Endothelial cell of umbilical vein (primary cell): ENCODE results near the gene IPP. TPM values are rescaled to one million over a fixed set of nuclear protein-coding genes. Genes with fewer than 3 reads are reported as not detected.

Experiments
- BruUV-seq: library from RNA; stranded (reverse); fragments of 400-500 nt; replicated peaks from 2 replicates; lab custom pipeline; 2021; lab: Mats Ljungman, UMichigan
- CTCF ChIA-PET: fragments of 300-600, 350-600 bp; sonication (Branson Sonifier 250); formaldehyde crosslinking; loops from one replicate; lab custom pipeline; 2021; ENCODE audit warnings: antibody characterized with exemption, inconsistent platforms; lab: Charles Lee
- POLR2A ChIA-PET: fragments of 300-600, 350-600 bp; sonication (Branson Sonifier 250); formaldehyde crosslinking; loops from one replicate; lab custom pipeline; 2021; ENCODE audit warnings: antibody characterized with exemption, inconsistent platforms; lab: Charles Lee
- DNase-seq: peaks from one replicate; pipeline ENCODE4 v3.0.0-alpha.2; 2011; ENCODE audit warnings: low read depth, low spot score
- FAIRE-seq: peaks from 2 replicates; lab custom pipeline; 2011; peaks lifted over from hg19 to GRCh38; lab: Jason Lieb, UNC
- H2AFZ ChIP-seq: 2 replicates; pipeline ENCODE4 v1.6.0; 2012; ENCODE audit warnings: low read depth, low read length, control low read depth, inconsistent platforms
- H3K27ac ChIP-seq: 2 replicates; pipeline ENCODE4 v1.5.1; 2011; ENCODE audit warnings: low read depth, mild to moderate bottlenecking, control low read depth, low read length, moderate library complexity; ENCODE audit not compliant: insufficient read depth
- H3K27me3 ChIP-seq, 2 experiments: 2 replicates each; pipeline versions ENCODE4 v1.6.0 to v1.6.1; 2011; ENCODE audit warnings: low read length in 2 of 2, mixed read lengths in 1 of 2; ENCODE audit not compliant: control insufficient read depth in 2 of 2, insufficient read depth in 2 of 2
- H3K36me3 ChIP-seq, 2 experiments: 2 replicates in 1 of 2; 3 replicates in 1 of 2; pipeline ENCODE4 v1.5.1; 2011; ENCODE audit warnings: low read length in 2 of 2, mild to moderate bottlenecking in 1 of 2, moderate library complexity in 1 of 2; ENCODE audit not compliant: control insufficient read depth in 2 of 2, insufficient read depth in 2 of 2; ENCODE audit errors: extremely low read depth in 1 of 2
- H3K4me1 ChIP-seq: 3 replicates; pipeline ENCODE4 v1.5.1; 2011; ENCODE audit warnings: mild to moderate bottlenecking, low read length; ENCODE audit not compliant: control insufficient read depth, insufficient read depth; ENCODE audit errors: extremely low read depth
- H3K4me2 ChIP-seq: 2 replicates; pipeline ENCODE4 v1.6.1; 2011; ENCODE audit warnings: low read length, control low read depth, mixed read lengths; ENCODE audit not compliant: insufficient read depth
- H3K4me3 ChIP-seq, 3 experiments: fragments of 200-600 bp in 1 of 3; sonication (generic), shearing (Covaris generic) in 1 of 3; replicated peaks in 1 of 3; 2 replicates each; pipeline ENCODE4 v1.5.1; 2011 to 2016; ENCODE audit warnings: control low read depth in 3 of 3, low read length in 3 of 3, mild to moderate bottlenecking in 2 of 3, inconsistent platforms in 1 of 3, low read depth in 1 of 3, moderate library complexity in 1 of 3; ENCODE audit not compliant: insufficient read depth in 1 of 3
- H3K79me2 ChIP-seq: 2 replicates; pipeline ENCODE4 v1.6.0; 2012; ENCODE audit warnings: low read length, inconsistent platforms; ENCODE audit not compliant: control insufficient read depth, insufficient read depth
- H3K9ac ChIP-seq: replicated peaks from 2 replicates; pipeline ENCODE3; 2011; ENCODE audit warnings: low read length, control low read depth; ENCODE audit not compliant: insufficient read depth; ENCODE audit errors: extremely low read depth
- H3K9me1 ChIP-seq: replicated peaks from 3 replicates; pipeline ENCODE4 v1.6.0; 2011; ENCODE audit warnings: mild to moderate bottlenecking, low read length; ENCODE audit not compliant: control insufficient read depth, insufficient read depth; ENCODE audit errors: extremely low read depth
- H3K9me3 ChIP-seq: replicated peaks from 2 replicates; pipeline ENCODE4 v1.5.1; 2012; ENCODE audit warnings: low read length, inconsistent platforms; ENCODE audit not compliant: control insufficient read depth, insufficient read depth
- H4K20me1 ChIP-seq: replicated peaks from 2 replicates; pipeline ENCODE3; 2011; ENCODE audit warnings: mild to moderate bottlenecking, low read length; ENCODE audit not compliant: control insufficient read depth, insufficient read depth; ENCODE audit errors: extremely low read depth
- EZH2 ChIP-seq: IDR thresholded peaks from 2 replicates; pipeline ENCODE4 v1.6.1; 2012; ENCODE audit warnings: borderline replicate concordance, low read depth, mild to moderate bottlenecking, moderate library complexity, low read length, inconsistent platforms; ENCODE audit not compliant: severe bottlenecking
- FOS ChIP-seq: IDR thresholded peaks from 2 replicates; pipeline ENCODE4 v1.6.1; 2011; ENCODE audit warnings: mild to moderate bottlenecking, low read length, moderate library complexity, borderline replicate concordance; ENCODE audit not compliant: insufficient read depth
- GATA2 ChIP-seq: IDR thresholded peaks from 2 replicates; pipeline ENCODE4 v1.7.0; 2011; ENCODE audit warnings: low read depth, mild to moderate bottlenecking, moderate library complexity, mixed read lengths, low read length; ENCODE audit not compliant: insufficient read length, insufficient read depth
- JUN ChIP-seq: IDR thresholded peaks from 2 replicates; pipeline ENCODE4 v1.6.1; 2011; ENCODE audit warnings: borderline replicate concordance, low read depth; ENCODE audit not compliant: insufficient read length, insufficient read depth
- MYC ChIP-seq: IDR thresholded peaks from one replicate; pipeline ENCODE4 v1.6.1; 2011; ENCODE audit warnings: mild to moderate bottlenecking, low read depth, low read length
- POLR2A ChIP-seq: IDR thresholded peaks from 2 replicates; pipeline ENCODE4 v1.6.1; 2012; ENCODE audit warnings: low read depth, mild to moderate bottlenecking, control low read depth, low read length
- POLR2AphosphoS5 ChIP-seq: IDR thresholded peaks from 2 replicates; pipeline ENCODE4 v1.6.1; 2012; ENCODE audit warnings: low read depth, mild to moderate bottlenecking, control low read depth, low read length, moderate library complexity; ENCODE audit not compliant: insufficient read depth
- dilution Hi-C: fragments of 300-500 bp; cut with MboI; formaldehyde crosslinking; loops from one replicate; pipeline ENCODE4 v1.15.0; 2019; ENCODE audit warnings: low sequenced_read_pairs; ENCODE audit not compliant: extremely low pct_ligation_motif_present
- intact Hi-C: fragments of 100-400 bp; cut with micrococcal nuclease; formaldehyde crosslinking; loops from one replicate; pipeline ENCODE4 v1.10.0; 2022
- polyA plus RNA-seq, 4 experiments: library from polyadenylated mRNA; depleted of rRNA in 3 of 4; stranded (reverse) in 3 of 4; unstranded in 1 of 4; fragments of >200 nt; gene quantifications; 2 replicates each; pipeline versions ENCODE4 v1.2.1 to v1.2.3, GENCODE V29; 2011 to 2012; ENCODE audit warnings: missing spikeins in 1 of 4
- total RNA-seq: library from RNA; stranded (reverse); gene quantifications from 2 replicates; pipeline ENCODE4 v1.2.3, GENCODE V29; 2021
- TF ChIP-seq, protein P1 (sequence below), 2 donors: IDR thresholded peaks; 1 replicate in 1 of 2; 2 replicates in 1 of 2; pipeline ENCODE4 v1.5.1; 2011; ENCODE audit warnings: low read length in 2 of 2, mild to moderate bottlenecking in 2 of 2, moderate library complexity in 2 of 2, control low read depth in 1 of 2, inconsistent platforms in 1 of 2, low read depth in 1 of 2; ENCODE audit not compliant: insufficient read depth in 1 of 2; ENCODE audit errors: extremely low read depth in 1 of 2
- TF ChIP-seq, protein P2 (sequence below): IDR thresholded peaks from 2 replicates; pipeline ENCODE4 v1.6.1; 2011; ENCODE audit not compliant: insufficient read depth, insufficient read length

The IPP gene
- total and polyA plus RNA-seq, 2 donors (not counting 3 experiments of a cell fraction or from before 2014, with no cell fraction given), result 2.1 to 6.3 TPM

DNA sequence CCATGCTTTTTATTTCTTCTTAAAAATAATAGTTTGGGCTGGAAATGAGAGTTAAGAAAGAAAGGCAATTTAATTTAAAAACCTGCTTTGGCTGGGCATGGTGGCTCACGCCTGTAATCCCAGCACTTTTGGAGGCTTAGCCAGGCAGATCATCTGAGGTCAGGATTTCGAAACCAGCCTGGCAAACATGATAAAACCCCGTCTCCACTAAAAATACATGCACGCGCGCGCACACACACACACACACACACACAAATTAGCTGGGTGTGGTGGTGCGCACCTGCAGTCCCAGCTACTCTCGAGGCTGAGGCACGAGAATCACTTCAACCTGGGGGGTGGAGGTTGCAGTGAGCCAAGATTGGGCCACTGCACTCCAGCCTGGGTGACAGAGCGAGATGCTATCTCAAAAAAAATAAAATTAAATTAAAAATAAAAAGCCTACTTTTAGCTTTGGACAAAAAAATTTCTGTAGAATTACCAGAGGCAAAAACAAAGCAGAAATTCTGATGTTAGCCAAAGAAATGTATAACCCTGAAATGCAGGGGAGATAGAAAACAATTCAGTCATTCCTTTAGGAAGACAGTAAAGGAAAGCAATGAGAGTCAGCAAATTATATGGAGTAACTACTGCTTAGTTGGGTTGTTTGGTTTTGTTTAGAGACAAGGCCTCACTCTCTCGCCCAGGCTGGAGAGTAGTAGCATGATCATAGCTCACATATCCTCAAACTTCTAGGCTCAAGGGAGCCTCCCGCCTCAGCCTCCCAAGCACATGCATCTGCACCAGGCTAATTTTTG is 15.7 kb upstream of the IPP start:
- Histone ChIP-seq H3K4me3 (no peak overlapping the region), H3K36me3 (no peaks in the 10 kb centered on the region), H3K79me2 (no peaks in the 10 kb centered on the region), H3K27me3 (no peaks in the 10 kb centered on the region), H2AFZ (no peak overlapping the region), H3K4me2 (no peak overlapping the region), H3K9ac (no peak overlapping the region), H4K20me1 (no peaks in the 10 kb centered on the region), H3K9me3 (no peaks in the 10 kb centered on the region), H3K27ac (no peak overlapping the region), H3K4me1 (peaks cover 3% of the 10 kb centered on the region), H3K9me1 (no peaks in the 10 kb centered on the region)
- dilution Hi-C loops (no loop called here), intact Hi-C loops (no loop called here)
- ChIA-PET CTCF (interaction anchor here (0.7 kb wide), 1 partner anchor 96 kb away, joined by 3 read pairs; no protein-coding TSS in a partner anchor), POLR2A (no interaction called here)
- DNase-seq (no peak), FAIRE-seq (no peak)
- TF ChIP-seq POLR2A, result no peak
- TF ChIP-seq GATA2, result no peak
- no peak for TF ChIP-seq POLR2AphosphoS5
- no peak for TF ChIP-seq FOS
- TF ChIP-seq MYC, result no peak
- BruUV-seq, result no TSS peak

DNA sequence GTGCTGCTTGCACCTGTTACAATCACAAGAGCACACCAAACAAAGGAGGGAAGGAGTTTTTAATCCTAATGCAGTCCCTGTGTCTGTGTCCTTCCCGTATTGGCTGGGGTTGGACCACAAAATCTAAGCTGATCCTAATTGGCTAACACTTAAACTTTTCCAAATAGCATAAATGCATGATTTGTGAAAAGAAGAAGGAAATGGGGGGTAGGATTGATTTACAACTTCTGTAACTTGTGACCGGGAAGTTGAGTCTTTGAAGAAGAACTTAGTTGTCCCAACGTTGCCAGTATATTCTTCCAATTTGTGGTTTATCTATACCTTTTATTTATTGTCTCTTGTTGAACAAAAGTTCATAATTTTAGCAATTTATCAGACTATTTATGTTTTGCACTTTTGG is 11.8 kb upstream of the IPP start:
- no TSS peak for BruUV-seq
- no peak for FAIRE-seq

More for the DNA sequence above, 11.8 kb upstream of the IPP start:
- no peak for TF ChIP-seq GATA2
- TF ChIP-seq, protein P1, sequence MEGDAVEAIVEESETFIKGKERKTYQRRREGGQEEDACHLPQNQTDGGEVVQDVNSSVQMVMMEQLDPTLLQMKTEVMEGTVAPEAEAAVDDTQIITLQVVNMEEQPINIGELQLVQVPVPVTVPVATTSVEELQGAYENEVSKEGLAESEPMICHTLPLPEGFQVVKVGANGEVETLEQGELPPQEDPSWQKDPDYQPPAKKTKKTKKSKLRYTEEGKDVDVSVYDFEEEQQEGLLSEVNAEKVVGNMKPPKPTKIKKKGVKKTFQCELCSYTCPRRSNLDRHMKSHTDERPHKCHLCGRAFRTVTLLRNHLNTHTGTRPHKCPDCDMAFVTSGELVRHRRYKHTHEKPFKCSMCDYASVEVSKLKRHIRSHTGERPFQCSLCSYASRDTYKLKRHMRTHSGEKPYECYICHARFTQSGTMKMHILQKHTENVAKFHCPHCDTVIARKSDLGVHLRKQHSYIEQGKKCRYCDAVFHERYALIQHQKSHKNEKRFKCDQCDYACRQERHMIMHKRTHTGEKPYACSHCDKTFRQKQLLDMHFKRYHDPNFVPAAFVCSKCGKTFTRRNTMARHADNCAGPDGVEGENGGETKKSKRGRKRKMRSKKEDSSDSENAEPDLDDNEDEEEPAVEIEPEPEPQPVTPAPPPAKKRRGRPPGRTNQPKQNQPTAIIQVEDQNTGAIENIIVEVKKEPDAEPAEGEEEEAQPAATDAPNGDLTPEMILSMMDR (IDR thresholded peaks at IDR 0.05; ENCODE audit: extremely low read depth in 1 of 2, insufficient read depth in 1 of 2, low read depth in 1 of 2, low read length in 2 of 2), result no peak
- TF ChIP-seq POLR2AphosphoS5, result no peak
- TF ChIP-seq JUN, result no peak
- no peak for TF ChIP-seq FOS
- TF ChIP-seq, protein P2, sequence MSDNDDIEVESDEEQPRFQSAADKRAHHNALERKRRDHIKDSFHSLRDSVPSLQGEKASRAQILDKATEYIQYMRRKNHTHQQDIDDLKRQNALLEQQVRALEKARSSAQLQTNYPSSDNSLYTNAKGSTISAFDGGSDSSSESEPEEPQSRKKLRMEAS, result no peak
- no peak for TF ChIP-seq EZH2
- no peak for TF ChIP-seq MYC
- no peak for TF ChIP-seq POLR2A
- H4K20me1 ChIP-seq, result no peaks in the 10 kb centered on the region
- POLR2A ChIA-PET, result no interaction called here
- H3K27ac ChIP-seq, result no peak overlapping the region
- H3K9ac ChIP-seq, result no peak overlapping the region
- no peaks in the 10 kb centered on the region for H3K9me1 ChIP-seq
- CTCF ChIA-PET, result interaction anchor here (0.7 kb wide), 1 partner anchor 11 kb away, joined by 3 read pairs; no protein-coding TSS in a partner anchor
- H3K27me3 ChIP-seq, result peaks cover 3 to 10% of the 10 kb centered on the region in 2 experiments
- H3K9me3 ChIP-seq, result no peaks in the 10 kb centered on the region
- H3K4me1 ChIP-seq, result peaks cover 3% of the 10 kb centered on the region
- H3K36me3 ChIP-seq, result no peaks in the 10 kb centered on the region
- H3K4me2 ChIP-seq, result no peak overlapping the region
- H3K4me3 ChIP-seq, result no peak overlapping the region
- no peaks in the 10 kb centered on the region for H3K79me2 ChIP-seq
- intact Hi-C loops (no loop called here), dilution Hi-C loops (no loop called here)
- H2AFZ ChIP-seq, result no peak overlapping the region
- DNase-seq, result no peak
